ENCODE measurements around the gene KLF1. TPM values are rescaled to one million over a fixed set of nuclear protein-coding genes. Genes with fewer than 3 reads are reported as not detected.

KLF1 gene
- not detected in 2 replicates for total RNA-seq

GRCh38 chr19:12886969-12887747 lies at the start of gene KLF1:
Gene KLF1, minus strand, starts transcription at chr19:12887201. Its CDS starts 61 bp downstream, at chr19:12887140.

GRCh38 chr19:12933287-12934072 lies 46.5 kb upstream of the KLF1 start, which contains the start of gene FARSA:
Gene FARSA, minus strand, starts transcription at chr19:12933711. Its CDS starts 15 bp downstream, at chr19:12933696.

DNA sequence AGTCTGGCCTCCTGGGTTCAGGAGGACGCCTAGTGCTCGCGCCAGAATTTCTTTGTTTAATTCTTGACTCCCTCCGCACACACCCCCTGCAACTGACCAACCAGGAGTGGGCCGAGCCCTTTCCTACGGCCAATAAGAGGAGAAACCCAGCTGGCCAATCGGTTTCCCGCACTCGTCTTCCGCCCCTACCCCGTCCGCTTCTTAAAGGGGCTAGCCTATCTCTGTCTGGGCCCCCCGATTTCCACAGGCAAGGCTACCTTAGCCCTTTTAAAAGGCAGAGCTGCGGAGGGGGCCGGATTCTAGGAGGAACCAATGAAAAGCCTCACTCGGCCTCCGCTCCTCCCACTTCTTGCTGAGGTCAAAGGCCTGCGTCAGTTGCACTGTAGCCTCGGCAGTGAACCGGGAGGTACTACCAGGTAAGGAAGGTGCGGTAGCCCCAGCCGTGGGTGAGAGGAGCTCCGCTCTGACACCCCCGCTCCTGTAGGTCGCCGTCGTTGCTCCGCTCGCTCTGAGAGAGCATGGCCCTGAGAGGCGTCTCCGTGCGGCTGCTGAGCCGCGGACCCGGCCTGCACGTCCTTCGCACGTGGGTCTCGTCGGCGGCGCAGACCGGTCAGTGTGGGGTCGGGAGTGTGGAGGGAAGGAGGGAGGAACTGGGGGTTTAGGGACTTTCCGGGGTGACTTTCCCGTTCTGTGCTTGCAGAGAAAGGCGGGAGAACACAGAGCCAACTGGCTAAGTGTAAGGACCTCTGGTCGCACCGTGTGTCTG lies 4.0 kb upstream of the KLF1 start, which contains the start of gene GCDH:
TSS of gene GCDH (plus strand) at position 374 of the 766 bp plus-strand sequence. CDS start at position 519, 145 bp downstream.

GRCh38 chr19:12881172-12881808 lies 5.7 kb downstream of the KLF1 start, which contains the start of gene DNASE2:
Gene DNASE2, minus strand, starts transcription at chr19:12881449. Its CDS starts 74 bp downstream, at chr19:12881375.

DNA sequence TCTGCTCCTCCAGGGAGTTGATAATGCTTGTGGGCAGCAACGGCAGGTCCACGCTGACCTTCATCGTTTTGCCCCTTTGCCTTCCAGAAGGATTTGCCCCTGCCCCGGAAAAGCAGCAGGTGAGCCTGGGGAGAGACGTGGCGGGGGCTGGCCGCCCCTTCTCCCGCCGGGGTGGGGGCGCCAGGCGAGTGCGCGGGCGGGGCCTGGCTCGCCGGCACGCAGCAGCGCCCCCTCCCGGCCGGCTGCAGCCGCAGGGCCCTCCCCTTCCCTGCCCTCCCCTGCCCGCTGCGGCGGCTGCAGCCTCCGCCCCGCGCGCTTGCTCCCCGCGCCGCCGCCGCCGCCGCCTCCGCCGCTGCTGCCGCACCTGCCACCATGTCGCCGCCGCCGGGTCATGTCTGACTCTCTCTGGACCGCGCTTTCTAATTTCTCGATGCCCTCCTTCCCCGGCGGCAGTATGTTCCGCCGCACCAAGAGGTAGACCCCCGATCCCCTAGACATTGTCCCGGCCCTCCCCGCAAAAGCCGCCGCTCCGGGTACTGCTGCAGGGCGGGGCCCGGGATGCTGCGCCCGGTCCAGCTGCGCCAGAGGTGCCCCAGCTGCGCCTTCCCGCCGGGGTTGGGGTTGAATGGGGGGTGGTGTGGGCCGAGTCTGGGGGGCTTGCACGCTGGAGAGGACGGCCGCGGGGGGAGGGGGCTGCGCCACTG lies 48.7 kb downstream of the KLF1 start, which contains the start of gene MAST1:
TSS of gene MAST1 (plus strand) at position 334 of the 704 bp plus-strand sequence. CDS start at position 392, 58 bp downstream.

GRCh38 chr19:12834566-12834943 lies 52.4 kb downstream of the KLF1 start, which contains the start of gene RTBDN:
Gene RTBDN, minus strand, starts transcription at chr19:12834579. Its CDS starts 4,600 bp downstream, at chr19:12829979.

Other genes starting within 250 kb of the KLF1 start
- 22.1 and 27.6 TPM in 2 replicates for gene MAN2B1, start 220.5 kb downstream of the KLF1 start, total RNA-seq
- 11.7 and 12.6 TPM in 2 replicates for gene WDR83, start 220.4 kb downstream of the KLF1 start, total RNA-seq
- 57.5 and 63.5 TPM in 2 replicates for gene DHPS, start 205.3 kb downstream of the KLF1 start, total RNA-seq
- not detected in 2 replicates for gene GNG14, start 199.2 kb downstream of the KLF1 start, total RNA-seq
- 3.9 and 4.6 TPM in 2 replicates for gene FBXW9, start 190.6 kb downstream of the KLF1 start, total RNA-seq
- gene TNPO2, start 163.3 kb downstream of the KLF1 start, total RNA-seq: 33.9 and 41.4 TPM in 2 replicates
- gene TRIR, start 152.5 kb downstream of the KLF1 start, total RNA-seq: 118 and 120 TPM in 2 replicates
- gene GET3, start 149.7 kb downstream of the KLF1 start, total RNA-seq: 120 and 140 TPM in 2 replicates
- gene BEST2, start 135.4 kb downstream of the KLF1 start, total RNA-seq: under 0.01 TPM in 2 replicates
- gene HOOK2, start 111.6 kb downstream of the KLF1 start, total RNA-seq: 16.4 and 22.4 TPM in 2 replicates
- gene JUNB, start 95.7 kb downstream of the KLF1 start, total RNA-seq: 37.8 and 47.2 TPM in 2 replicates
- 130 and 210 TPM in 2 replicates for gene PRDX2, start 85.4 kb downstream of the KLF1 start, total RNA-seq
- 0.16 and 0.43 TPM in 2 replicates for gene THSD8, start 85.1 kb downstream of the KLF1 start, total RNA-seq
- 7.6 TPM in 2 replicates for gene RNASEH2A, start 80.6 kb downstream of the KLF1 start, total RNA-seq
- gene RTBDN, start 52.6 kb downstream of the KLF1 start, total RNA-seq: 0.47 TPM in 1 of 2 replicates, not detected in the other
- gene MAST1, start 48.7 kb downstream of the KLF1 start, total RNA-seq: 0.95 and 1.2 TPM in 2 replicates
- gene DNASE2, start 5.8 kb downstream of the KLF1 start, total RNA-seq: 22.5 and 31.5 TPM in 2 replicates
- 12.4 and 14.8 TPM in 2 replicates for gene GCDH, start 4.0 kb upstream of the KLF1 start, total RNA-seq
- gene SYCE2, start 32.1 kb upstream of the KLF1 start, total RNA-seq: 0.09 TPM in 1 of 2 replicates, not detected in the other
- gene FARSA, start 46.5 kb upstream of the KLF1 start, total RNA-seq: 27.2 and 30.9 TPM in 2 replicates
- gene CALR, start 51.4 kb upstream of the KLF1 start, total RNA-seq: 1,315 and 1,411 TPM in 2 replicates
- gene RAD23A, start 58.7 kb upstream of the KLF1 start, total RNA-seq: 38.6 and 51.9 TPM in 2 replicates
- gene GADD45GIP1, start 70.0 kb upstream of the KLF1 start, total RNA-seq: 15.8 and 27.1 TPM in 2 replicates
- not detected in 2 replicates for gene DAND5, start 82.4 kb upstream of the KLF1 start, total RNA-seq
- gene NFIX, start 108.3 kb upstream of the KLF1 start, total RNA-seq: 95.4 and 122 TPM in 2 replicates
- gene LYL1, start 215.7 kb upstream of the KLF1 start, total RNA-seq: 0.32 and 0.34 TPM in 2 replicates
- gene TRMT1, start 229.5 kb upstream of the KLF1 start, total RNA-seq: 22.5 and 24.2 TPM in 2 replicates
- 19.6 and 29.3 TPM in 2 replicates for gene NACC1, start 231.1 kb upstream of the KLF1 start, total RNA-seq